PC-9 (cell line): Measurements from ENCODE around the gene DTNBP1. TPM values are rescaled to one million over a fixed set of nuclear protein-coding genes. Genes with fewer than 3 reads are reported as not detected.

Experiments
- BruUV-seq: library from RNA; stranded (reverse); fragments of 400-500 nt; replicated peaks from 2 replicates; lab custom pipeline; 2021; lab: Mats Ljungman, UMichigan
- CTCF ChIA-PET: fragments of 300-600 bp; sonication (Branson Sonifier 250); formaldehyde crosslinking; loops from one replicate; lab custom pipeline; 2022; ENCODE audit warnings: antibody characterized with exemption; lab: Charles Lee
- POLR2A ChIA-PET: fragments of 300-600 bp; sonication (Branson Sonifier 250); formaldehyde crosslinking; loops from one replicate; lab custom pipeline; 2022; ENCODE audit warnings: antibody characterized with exemption; ENCODE audit not compliant: unreplicated experiment; lab: Charles Lee
- DNase-seq, 2 experiments: peaks; one replicate each; pipeline versions ENCODE4 v3.0.0 to v3.0.0-alpha.2; 2015 to 2022; ENCODE audit warnings: mixed read lengths in 1 of 2
- H2AFZ ChIP-seq: fragments of 200-600 bp; sonication (generic); 2 replicates; pipeline ENCODE4 v1.8.1; 2017; ENCODE audit warnings: antibody characterized with exemption
- H3F3A ChIP-seq: fragments of 200-600 bp; sonication (generic); 2 replicates; pipeline ENCODE4 v1.8.1; 2017; ENCODE audit warnings: antibody characterized with exemption, mild to moderate bottlenecking, low read depth; ENCODE audit not compliant: insufficient read depth
- H3K27ac ChIP-seq: fragments of 200-600 bp; sonication (generic); 2 replicates; pipeline ENCODE4 v1.6.1; 2016; ENCODE audit warnings: mixed run types
- H3K27me3 ChIP-seq: fragments of 200-600 bp; sonication (generic); 2 replicates; pipeline ENCODE4 v1.6.1; 2016; ENCODE audit warnings: low read depth, mixed run types; ENCODE audit not compliant: insufficient read depth
- H3K36me3 ChIP-seq: fragments of 200-600 bp; sonication (generic); 2 replicates; pipeline ENCODE4 v1.6.1; 2016; ENCODE audit warnings: low read depth, mixed run types
- H3K4me1 ChIP-seq: fragments of 200-600 bp; sonication (generic); replicated peaks from 2 replicates; pipeline ENCODE4 v1.6.1; 2016; ENCODE audit warnings: mixed run types; ENCODE audit not compliant: insufficient read depth
- H3K4me2 ChIP-seq: fragments of 200-600 bp; sonication (generic); 2 replicates; pipeline ENCODE4 v1.6.1; 2017; ENCODE audit warnings: mixed run types
- H3K4me3 ChIP-seq: fragments of 200-600 bp; sonication (generic); 2 replicates; pipeline ENCODE4 v1.6.1; 2016; ENCODE audit warnings: mixed run types
- H3K79me2 ChIP-seq: fragments of 200-600 bp; sonication (generic); 2 replicates; pipeline ENCODE4 v1.6.1; 2017; ENCODE audit warnings: low read depth, mixed run types
- H3K9me2 ChIP-seq: fragments of 200-600 bp; sonication (generic); 2 replicates; pipeline ENCODE4 v1.8.1; 2017; ENCODE audit warnings: mild to moderate bottlenecking; ENCODE audit not compliant: insufficient read depth
- H3K9me3 ChIP-seq: fragments of 200-600 bp; sonication (generic); 2 replicates; pipeline ENCODE4 v1.8.1; 2016; ENCODE audit warnings: low read depth; ENCODE audit not compliant: insufficient read depth
- H4K20me1 ChIP-seq: fragments of 200-600 bp; sonication (generic); 2 replicates; pipeline ENCODE4 v1.8.1; 2017; ENCODE audit not compliant: insufficient read depth
- CTCF ChIP-seq: fragments of 200-600 bp; sonication (generic); conservative IDR thresholded peaks from 2 replicates; pipeline ENCODE4 v1.6.1; 2017; ENCODE audit warnings: mixed run types, antibody characterized with exemption, mild to moderate bottlenecking, moderate library complexity
- EZH2 ChIP-seq: fragments of 200-600 bp; sonication (generic); IDR thresholded peaks from 2 replicates; pipeline ENCODE4 v1.8.0; 2017; ENCODE audit warnings: antibody characterized with exemption, low read depth
- intact Hi-C: fragments of 100-400 bp; cut with micrococcal nuclease; formaldehyde crosslinking; loops from one replicate; pipeline ENCODE4 v1.10.0; 2022; ENCODE audit not compliant: unreplicated experiment
- total RNA-seq: library from RNA; stranded (reverse); gene quantifications from 2 replicates; pipeline ENCODE4 v1.2.3, GENCODE V29; 2021

The DTNBP1 gene
- total RNA-seq, 1 experiment from 2014 or later = 9.1 TPM

- Histone ChIP-seq H3K4me2 (no peak overlapping the region), H3F3A (no peaks in the 10 kb centered on the region), H3K79me2 (no peaks in the 10 kb centered on the region), H3K9me3 (no peaks in the 10 kb centered on the region), H3K4me1 (no peaks in the 10 kb centered on the region), H2AFZ (no peak overlapping the region), H4K20me1 (no peaks in the 10 kb centered on the region), H3K27ac (no peak overlapping the region), H3K4me3 (no peak overlapping the region), H3K9me2 (no peaks in the 10 kb centered on the region), H3K27me3 (no peaks in the 10 kb centered on the region), H3K36me3 (peaks cover 9% of the 10 kb centered on the region; the same call in 1 of the 2 replicates)
- POLR2A ChIA-PET = no interaction called here
- CTCF ChIA-PET = no interaction called here
- no peak for DNase-seq
- no peak for TF ChIP-seq EZH2
- TF ChIP-seq CTCF = no peak
- BruUV-seq = TSS peak; percentile 10
- intact Hi-C loops = no loop called here
Observed at GRCh38 chr6:15524861-15525401, 137.9 kb downstream of the DTNBP1 start.

- intact Hi-C loops = no loop called here
- Histone ChIP-seq H4K20me1 (no peaks in the 10 kb centered on the region), H3K36me3 (peaks cover 9% of the 10 kb centered on the region; the same call in 1 of the 2 replicates), H3K79me2 (no peaks in the 10 kb centered on the region), H3K4me3 (no peak overlapping the region), H3K4me1 (no peaks in the 10 kb centered on the region), H2AFZ (no peak overlapping the region), H3K27me3 (no peaks in the 10 kb centered on the region), H3K9me3 (no peaks in the 10 kb centered on the region), H3F3A (no peaks in the 10 kb centered on the region), H3K4me2 (no peak overlapping the region), H3K9me2 (no peaks in the 10 kb centered on the region), H3K27ac (no peak overlapping the region)
- TF ChIP-seq EZH2 (no peak), CTCF (no peak)
- no TSS peak for BruUV-seq
- ChIA-PET POLR2A (interaction anchor here (0.5 kb wide), 1 partner anchor 1750 kb away, joined by 6 read pairs; no protein-coding TSS in a partner anchor), CTCF (no interaction called here)
- no peak for DNase-seq
Observed at GRCh38 chr6:15523679-15524630, 138.9 kb downstream of the DTNBP1 start.

- Histone ChIP-seq H3F3A (no peaks in the 10 kb centered on the region), H3K4me2 (no peak overlapping the region), H3K9me3 (no peaks in the 10 kb centered on the region), H3K27ac (no peak overlapping the region), H3K36me3 (peaks cover 9% of the 10 kb centered on the region; the same call in 1 of the 2 replicates), H4K20me1 (no peaks in the 10 kb centered on the region), H2AFZ (no peak overlapping the region), H3K27me3 (no peaks in the 10 kb centered on the region), H3K79me2 (no peaks in the 10 kb centered on the region), H3K4me3 (no peak overlapping the region), H3K4me1 (no peaks in the 10 kb centered on the region), H3K9me2 (no peaks in the 10 kb centered on the region)
- POLR2A ChIA-PET = no interaction called here
- no peak for DNase-seq
- BruUV-seq = no TSS peak
- no peak for TF ChIP-seq EZH2
- no peak for TF ChIP-seq CTCF
- intact Hi-C loops = no loop called here
- CTCF ChIA-PET = no interaction called here
Observed at GRCh38 chr6:15522856-15523529, 139.8 kb downstream of the DTNBP1 start.
